GM19099 (cell line): ENCODE data around the gene FRS2.

Experiments
- POLR2A ChIP-seq: IDR thresholded peaks from 3 replicates; pipeline ENCODE4 v1.6.1; 2011; ENCODE audit warnings: low read depth; ENCODE audit not compliant: insufficient read length; ENCODE audit errors: extremely low read depth

Gene FRS2

DNA sequence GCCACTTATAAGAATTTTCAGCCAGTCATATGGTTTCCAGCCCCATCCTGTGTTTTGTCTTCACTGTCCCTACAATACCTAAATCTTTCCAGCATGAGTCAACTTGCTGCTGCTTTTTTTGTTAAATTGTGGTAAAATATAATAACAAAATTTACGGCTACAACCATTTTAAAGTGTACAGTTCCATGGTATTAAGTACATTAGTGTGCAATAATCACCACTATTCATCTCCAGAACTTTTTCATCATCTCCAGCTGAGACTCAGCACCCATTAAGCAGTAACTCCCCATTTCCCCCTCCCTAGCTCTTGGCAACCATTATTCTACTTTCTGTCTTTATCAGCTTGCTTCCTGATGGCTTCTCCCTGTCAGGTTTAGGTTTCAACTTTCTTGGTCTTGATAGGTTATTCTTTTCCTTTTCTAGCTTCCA lies 39.1 kb downstream of the FRS2 start:
- TF ChIP-seq POLR2A: no peak

DNA sequence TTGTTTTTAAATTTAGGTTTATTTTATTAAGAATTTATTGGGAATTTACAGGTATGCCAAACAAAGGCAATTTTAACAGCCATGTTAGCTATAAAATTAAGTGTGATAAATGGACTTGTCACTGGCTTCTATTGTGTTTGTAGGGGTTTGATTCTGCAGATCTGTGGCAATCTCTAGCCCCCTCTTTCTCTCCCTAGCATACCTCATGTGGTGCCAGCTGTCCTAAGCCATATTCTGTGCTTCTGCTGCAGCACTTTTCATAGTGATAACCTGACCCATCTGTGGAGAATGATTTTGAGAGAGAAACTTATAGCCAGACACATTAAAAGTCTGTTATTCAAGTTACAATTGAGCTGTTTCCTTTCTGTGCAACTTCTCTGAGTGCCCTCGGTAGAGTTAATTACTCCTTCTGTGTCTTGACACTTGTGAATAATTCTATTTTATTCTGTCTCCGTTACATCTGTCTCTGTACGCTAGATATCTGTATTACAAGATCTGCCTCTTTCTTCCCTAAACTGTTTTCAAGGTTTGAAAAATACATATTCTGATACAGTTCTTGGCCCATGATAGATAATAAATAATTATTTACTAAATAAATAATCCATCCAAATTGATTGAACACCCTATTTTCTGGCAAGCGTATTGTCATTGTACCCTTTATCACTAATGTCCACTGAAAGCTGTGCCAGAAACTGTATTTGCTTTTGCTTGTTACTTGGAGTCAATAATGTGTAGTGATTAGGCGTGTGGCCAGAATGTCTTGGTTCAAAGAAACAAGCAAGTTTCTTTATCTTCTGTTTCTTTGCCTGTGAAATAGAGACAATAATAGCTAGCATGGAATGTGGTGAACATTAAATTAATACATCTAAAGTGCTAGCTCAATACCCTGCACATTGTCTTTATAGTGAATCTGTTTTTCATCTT lies 40.0 kb downstream of the FRS2 start:
- TF ChIP-seq POLR2A: no peak

DNA sequence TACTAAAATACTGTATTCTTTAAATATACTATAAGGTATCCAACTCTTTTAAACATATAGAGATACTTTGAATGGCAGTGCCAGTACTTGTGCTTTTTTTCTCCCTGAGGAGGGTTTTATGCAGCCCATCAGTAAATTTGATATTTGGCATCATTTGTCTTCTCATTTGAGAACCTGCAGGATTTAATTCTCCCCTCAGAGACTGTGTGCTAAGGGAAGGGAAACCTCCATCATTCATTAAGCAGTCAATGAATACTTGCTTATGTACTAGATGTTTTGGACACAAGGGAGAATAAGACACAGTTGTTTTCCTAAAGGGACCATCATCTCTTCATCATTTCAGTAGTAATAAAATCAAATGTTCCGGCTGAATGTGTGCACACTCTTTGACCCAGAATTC lies 40.8 kb downstream of the FRS2 start:
- no peak for TF ChIP-seq POLR2A

DNA sequence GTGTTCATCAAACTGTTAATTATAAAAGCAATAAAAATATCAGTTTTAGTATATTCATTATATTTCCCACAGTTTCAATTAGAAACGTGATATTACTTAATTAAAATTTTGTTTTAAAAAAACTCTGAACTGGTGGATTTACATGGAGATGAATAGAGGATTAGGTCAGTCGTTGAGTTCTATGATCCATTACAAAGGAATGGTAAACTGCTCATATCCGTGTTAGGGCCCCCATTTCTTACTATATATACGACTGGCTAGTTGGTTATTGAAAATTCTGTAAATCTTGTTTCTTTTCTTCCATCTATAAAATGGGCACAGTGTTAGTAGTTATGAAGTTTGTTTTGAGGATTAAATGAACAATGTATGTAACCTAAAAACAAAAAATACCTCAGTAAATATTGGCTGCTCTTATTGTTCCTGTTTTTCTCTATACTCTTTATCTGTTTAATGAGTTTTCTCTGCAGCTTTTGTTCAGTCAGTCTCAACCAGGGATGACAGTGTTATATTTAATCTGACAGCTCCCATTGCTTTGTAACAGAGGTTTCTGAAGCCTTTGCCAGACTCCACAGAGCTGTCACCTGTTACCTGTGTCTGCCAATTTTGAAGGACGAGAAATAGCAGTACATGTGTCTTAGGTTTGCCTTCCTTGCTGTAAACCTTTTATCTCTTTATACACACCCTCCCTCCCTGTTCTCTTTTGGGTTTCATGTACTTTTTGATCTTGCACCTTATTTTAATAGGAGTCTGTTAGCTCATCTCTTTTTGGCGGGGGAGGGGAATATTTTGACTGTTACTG lies 41.5 kb downstream of the FRS2 start:
- TF ChIP-seq POLR2A: no peak

DNA sequence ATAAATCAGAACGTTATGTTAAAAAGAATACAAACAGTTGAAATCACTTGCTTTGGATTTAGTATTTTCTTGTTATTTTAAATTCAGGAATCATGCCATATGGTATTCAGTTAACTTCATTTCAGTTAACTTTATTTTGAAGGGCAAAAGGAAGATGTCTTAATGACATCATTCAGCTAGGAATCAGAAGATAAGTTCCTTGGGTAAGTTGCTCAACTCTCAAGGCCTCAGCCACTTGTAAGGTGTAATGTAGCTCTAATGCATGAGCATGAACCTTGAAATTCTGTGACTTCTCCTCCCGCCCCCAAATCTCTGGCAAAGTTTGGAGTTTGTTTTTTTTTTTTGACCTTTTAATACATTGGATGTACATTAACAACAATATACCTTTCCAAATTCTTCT lies 42.6 kb downstream of the FRS2 start:
- no peak for TF ChIP-seq POLR2A

DNA sequence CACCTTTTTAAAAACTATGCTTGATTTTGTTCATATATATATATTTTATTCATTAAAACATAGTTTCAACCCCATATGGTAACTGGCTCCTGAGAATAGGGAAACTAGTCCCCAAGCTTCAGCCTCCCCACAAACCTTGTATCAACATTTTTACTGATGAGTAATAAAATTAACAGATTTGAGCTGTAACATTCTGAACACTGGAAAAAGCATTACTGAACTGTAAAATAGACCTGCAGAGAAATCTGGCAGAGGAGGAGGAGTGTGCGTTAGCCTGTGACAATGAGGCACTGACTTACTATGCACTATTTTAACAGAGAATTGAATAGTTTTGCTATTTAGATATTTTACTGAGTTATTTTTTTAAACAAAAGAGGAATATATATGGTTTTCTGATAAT lies 43.1 kb downstream of the FRS2 start:
- TF ChIP-seq POLR2A: no peak

DNA sequence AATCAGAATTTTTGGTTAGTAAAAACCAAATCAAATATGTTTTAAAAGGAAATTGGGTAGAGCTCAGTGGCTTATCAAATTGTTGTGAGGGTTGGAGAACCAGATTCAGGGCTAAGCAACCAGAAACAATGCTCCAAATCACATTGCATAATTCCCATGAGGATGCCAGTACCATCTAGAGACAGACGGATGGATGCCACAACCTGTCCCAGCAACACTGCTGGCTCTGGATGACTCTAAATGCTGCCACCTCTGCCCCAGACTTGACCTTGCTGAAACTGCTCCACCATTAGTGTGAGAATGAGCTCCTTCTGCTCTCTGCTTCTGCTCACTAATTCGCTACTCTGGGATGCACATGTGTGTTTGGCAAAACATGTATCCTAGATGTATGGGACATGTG lies 43.9 kb downstream of the FRS2 start:
- no peak for TF ChIP-seq POLR2A

GRCh38 chr12:69514845-69515244 lies 44.7 kb downstream of the FRS2 start:
- TF ChIP-seq POLR2A: no peak

- TF ChIP-seq POLR2A: no peak
Measured at GRCh38 chr12:69515394-69515930, 45.3 kb downstream of the FRS2 start.

GRCh38 chr12:69516950-69517349 lies 46.8 kb downstream of the FRS2 start:
- TF ChIP-seq POLR2A: no peak

- no peak for TF ChIP-seq POLR2A
Measured at GRCh38 chr12:69517406-69517805, 47.2 kb downstream of the FRS2 start.

- no peak for TF ChIP-seq POLR2A
Measured at GRCh38 chr12:69519871-69520270, 49.7 kb downstream of the FRS2 start.

GRCh38 chr12:69523433-69524330 lies 53.5 kb downstream of the FRS2 start:
- no peak for TF ChIP-seq POLR2A

- TF ChIP-seq POLR2A: no peak
Measured at GRCh38 chr12:69524331-69524630, 54.1 kb downstream of the FRS2 start.
